Sigmoid colon (tissue), 4 donors: ENCODE measurements around the gene C2CD3.

ENCODE experiments used
- EP300 ChIP-seq, 4 donors: sonication (generic); formaldehyde crosslinking; IDR thresholded peaks; one replicate each; pipeline ENCODE4 v1.6.1; 2017; ENCODE audit warnings: antibody characterized with exemption in 4 of 4
- POLR2A ChIP-seq, 2 donors: fragments of 450-650 bp; IDR thresholded peaks; one replicate each; pipeline ENCODE4 v1.6.1; 2016; ENCODE audit warnings: antibody characterized with exemption in 2 of 2, mild to moderate bottlenecking in 2 of 2, moderate library complexity in 2 of 2

DNA sequence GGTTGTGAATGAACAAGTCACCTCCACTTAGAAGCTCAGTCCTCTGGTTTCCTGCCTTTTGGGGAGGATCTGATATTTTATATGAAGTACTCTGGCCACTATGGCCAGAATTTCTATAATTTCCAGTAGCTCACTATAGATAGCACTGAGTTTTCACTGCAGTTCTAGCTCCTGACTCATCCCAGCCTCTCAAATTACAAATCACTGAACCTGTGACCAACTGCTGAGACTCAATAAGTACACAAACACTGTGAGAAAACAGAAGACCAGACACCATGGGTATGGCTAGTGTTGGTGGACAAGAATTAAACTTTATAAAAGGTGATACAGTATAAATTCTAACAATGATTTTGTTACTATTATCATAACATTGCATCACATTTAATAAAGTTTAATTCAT is 114.9 kb downstream of the C2CD3 start:
- TF ChIP-seq POLR2A (IDR thresholded peaks at IDR 0.05) (no peak), EP300 (IDR thresholded peaks at IDR 0.05) (no peak)
